PC-3 (cell line): Measurements from ENCODE around the gene TEX26. TPM values are rescaled to one million over a fixed set of nuclear protein-coding genes. Genes with fewer than 3 reads are reported as not detected.

Experiments used
- ATAC-seq: fragments of 200-7000 bp; cut with Tn5 transposase; 2 replicates; pipeline ENCODE4 v1.9.1; 2020; ENCODE audit warnings: mild to moderate bottlenecking, moderate library complexity
- BruUV-seq: library from RNA; stranded (reverse); fragments of 400-500 nt; replicated peaks from 2 replicates; lab custom pipeline; 2021; lab: Mats Ljungman, UMichigan
- CTCF ChIA-PET: fragments of 300-600 bp; sonication (Branson Sonifier 250); formaldehyde crosslinking; loops from one replicate; lab custom pipeline; 2022; ENCODE audit warnings: antibody characterized with exemption; lab: Charles Lee
- POLR2A ChIA-PET: fragments of 300-600 bp; sonication (Branson Sonifier 250); formaldehyde crosslinking; loops from one replicate; lab custom pipeline; 2022; ENCODE audit warnings: antibody characterized with exemption; ENCODE audit not compliant: unreplicated experiment; lab: Charles Lee
- DNase-seq: peaks from one replicate; pipeline ENCODE4 v3.0.0-alpha.2; 2015
- H2AFZ ChIP-seq: fragments of 300-600 bp; sonication (generic); 2 replicates; pipeline ENCODE4 v1.6.0; 2016; ENCODE audit warnings: antibody characterized with exemption, low read length
- H3F3A ChIP-seq: fragments of 300-600 bp; sonication (generic); one replicate; pipeline ENCODE4 v1.6.0; 2017; ENCODE audit warnings: antibody characterized with exemption, low read length, control low read depth, mild to moderate bottlenecking; ENCODE audit not compliant: unreplicated experiment
- H3K27ac ChIP-seq: fragments of 300-600 bp; sonication (generic); 2 replicates; pipeline ENCODE4 v1.5.1; 2016; ENCODE audit warnings: mild to moderate bottlenecking, low read length
- H3K27me3 ChIP-seq: fragments of 300-600 bp; sonication (generic); 2 replicates; pipeline ENCODE4 v1.6.1; 2016; ENCODE audit warnings: low read length, mixed read lengths
- H3K36me3 ChIP-seq: fragments of 300-600 bp; sonication (generic); 2 replicates; pipeline ENCODE4 v1.6.1; 2016; ENCODE audit warnings: low read depth, mixed run types, low read length, mixed read lengths
- H3K4me1 ChIP-seq: fragments of 300-600 bp; sonication (generic); 2 replicates; pipeline ENCODE4 v1.5.1; 2016; ENCODE audit warnings: low read length; ENCODE audit not compliant: insufficient read depth
- H3K4me2 ChIP-seq: fragments of 300-600 bp; sonication (generic); 2 replicates; pipeline ENCODE4 v1.6.0; 2016; ENCODE audit warnings: low read length
- H3K4me3 ChIP-seq: fragments of 300-600 bp; sonication (generic); 2 replicates; pipeline ENCODE4 v1.5.1; 2016; ENCODE audit warnings: mild to moderate bottlenecking, low read length, mixed read lengths
- H3K79me2 ChIP-seq: fragments of 300-600 bp; sonication (generic); 2 replicates; pipeline ENCODE4 v1.6.1; 2017; ENCODE audit warnings: low read length, mixed read lengths
- H3K9ac ChIP-seq: fragments of 300-600 bp; sonication (generic); 2 replicates; pipeline ENCODE4 v1.6.0; 2016; ENCODE audit warnings: mild to moderate bottlenecking, low read length
- H3K9me2 ChIP-seq: fragments of 300-600 bp; sonication (generic); replicated peaks from 2 replicates; pipeline ENCODE4 v1.6.1; 2016; ENCODE audit warnings: mixed run types, low read length, mixed read lengths
- H3K9me3 ChIP-seq: fragments of 300-600 bp; sonication (generic); 2 replicates; pipeline ENCODE4 v1.6.1; 2016; ENCODE audit warnings: low read length, mixed read lengths
- H4K20me1 ChIP-seq: fragments of 300-600 bp; sonication (generic); 2 replicates; pipeline ENCODE4 v1.6.1; 2016; ENCODE audit warnings: low read length, mixed read lengths
- CTCF ChIP-seq: fragments of 300-600 bp; sonication (generic); conservative IDR thresholded peaks from 2 replicates; pipeline ENCODE4 v1.5.1; 2017; ENCODE audit warnings: antibody characterized with exemption, low read depth, mild to moderate bottlenecking, low read length
- EZH2 ChIP-seq: fragments of 300-600 bp; sonication (generic); IDR thresholded peaks from one replicate; pipeline ENCODE4 v1.6.1; 2017; ENCODE audit warnings: antibody characterized with exemption, mild to moderate bottlenecking, low read length; ENCODE audit not compliant: unreplicated experiment
- EZH2phosphoT487 ChIP-seq: fragments of 300-600 bp; sonication (generic); IDR thresholded peaks from 2 replicates; pipeline ENCODE4 v1.6.1; 2018; ENCODE audit warnings: mild to moderate bottlenecking, antibody characterized with exemption, low read length, borderline replicate concordance
- intact Hi-C: fragments of 100-400 bp; cut with micrococcal nuclease; formaldehyde crosslinking; loops from 2 replicates; pipeline ENCODE4 v1.9.0; 2023
- total RNA-seq: library from RNA; depleted of rRNA; stranded (reverse); fragments of >200 nt; gene quantifications from 2 replicates; pipeline ENCODE4 v1.2.3, GENCODE V29; 2014

The TEX26 gene
- total RNA-seq, 1 experiment from 2014 or later = not detected

- no peaks in the 10 kb centered on the region for H3K9me2 ChIP-seq
- ChIA-PET POLR2A (no interaction called here), CTCF (no interaction called here)
- H3K4me2 ChIP-seq = no peak overlapping the region
- H3K9me3 ChIP-seq = no peaks in the 10 kb centered on the region
- TF ChIP-seq EZH2 = no peak
- TF ChIP-seq CTCF = no peak
- H2AFZ ChIP-seq = no peak overlapping the region
- no peaks in the 10 kb centered on the region for H3K79me2 ChIP-seq
- H3K4me1 ChIP-seq = no peaks in the 10 kb centered on the region
- intact Hi-C loops = no loop called here
- H3K36me3 ChIP-seq = no peaks in the 10 kb centered on the region
- no peak overlapping the region for H3K27ac ChIP-seq
- no peak overlapping the region for H3K4me3 ChIP-seq
- DNase-seq = no peak
- no TSS peak for BruUV-seq
- H4K20me1 ChIP-seq = no peaks in the 10 kb centered on the region
- no peak overlapping the region for H3K9ac ChIP-seq
- ATAC-seq = no peak
- H3F3A ChIP-seq = no peaks in the 10 kb centered on the region
- peaks cover 66% of the 10 kb centered on the region for H3K27me3 ChIP-seq
Observed at GRCh38 chr13:30923418-30923817, 9.0 kb upstream of the TEX26 start.

GRCh38 chr13:30924721-30925120 lies 7.7 kb upstream of the TEX26 start:
- no peak for TF ChIP-seq CTCF
- TF ChIP-seq EZH2 = no peak
- no peak for TF ChIP-seq EZH2phosphoT487
- ATAC-seq = no peak
- CTCF ChIA-PET = no interaction called here
- Histone ChIP-seq H3K36me3 (no peaks in the 10 kb centered on the region), H3K9ac (no peak overlapping the region), H2AFZ (no peak overlapping the region), H3K27ac (no peak overlapping the region), H3K27me3 (peaks cover 55% of the 10 kb centered on the region), H3K9me2 (no peaks in the 10 kb centered on the region), H3K4me2 (no peak overlapping the region), H4K20me1 (no peaks in the 10 kb centered on the region), H3F3A (no peaks in the 10 kb centered on the region), H3K4me1 (no peaks in the 10 kb centered on the region), H3K4me3 (no peak overlapping the region), H3K9me3 (no peaks in the 10 kb centered on the region), H3K79me2 (no peaks in the 10 kb centered on the region)
- intact Hi-C loops = no loop called here
- POLR2A ChIA-PET = no interaction called here
- no TSS peak for BruUV-seq
- no peak for DNase-seq

GRCh38 chr13:30925429-30925828 lies 7.0 kb upstream of the TEX26 start:
- no TSS peak for BruUV-seq
- H2AFZ ChIP-seq = no peak overlapping the region
- H3K4me3 ChIP-seq = no peak overlapping the region
- H3K36me3 ChIP-seq = no peaks in the 10 kb centered on the region
- H3K27ac ChIP-seq = no peak overlapping the region
- no peaks in the 10 kb centered on the region for H3F3A ChIP-seq
- no peaks in the 10 kb centered on the region for H3K9me2 ChIP-seq
- no peaks in the 10 kb centered on the region for H3K4me1 ChIP-seq
- peaks cover 53% of the 10 kb centered on the region for H3K27me3 ChIP-seq
- TF ChIP-seq CTCF (no peak), EZH2 (no peak), EZH2phosphoT487 (no peak)
- no peaks in the 10 kb centered on the region for H3K9me3 ChIP-seq
- no peaks in the 10 kb centered on the region for H4K20me1 ChIP-seq
- intact Hi-C loops = no loop called here
- ChIA-PET CTCF (no interaction called here), POLR2A (no interaction called here)
- H3K79me2 ChIP-seq = no peaks in the 10 kb centered on the region
- no peak overlapping the region for H3K4me2 ChIP-seq
- DNase-seq = no peak
- H3K9ac ChIP-seq = no peak overlapping the region
- ATAC-seq = no peak
